ACC112 (cell line): ENCODE measurements around the gene PSEN1.
A peak's percentile ranks its signal among the peaks of the same experiment; 100 is the strongest.
"Not testable (repeated sequence)": the region's sequence is repeated elsewhere in the genome, so short reads cannot be mapped to it uniquely, and the experiment has no call there.

Experiments used
- H2AFZ ChIP-seq: fragments of 200-600 bp; sonication (generic); one replicate; pipeline ENCODE4 v1.6.0; 2017; ENCODE audit warnings: antibody characterized with exemption, low read length; ENCODE audit not compliant: unreplicated experiment
- H3K27ac ChIP-seq: fragments of 200-600 bp; sonication (generic); 2 replicates; pipeline ENCODE4 v1.5.1; 2014; ENCODE audit warnings: low read depth, mild to moderate bottlenecking, antibody characterized with exemption, low read length, moderate library complexity
- H3K27me3 ChIP-seq: fragments of 200-600 bp; sonication (generic); 2 replicates; pipeline ENCODE4 v1.6.1; 2014; ENCODE audit warnings: mild to moderate bottlenecking, antibody characterized with exemption, low read length, moderate library complexity, mixed read lengths; ENCODE audit not compliant: insufficient read depth
- H3K36me3 ChIP-seq: fragments of 200-600 bp; sonication (generic); 2 replicates; pipeline ENCODE4 v1.6.1; 2016; ENCODE audit warnings: mild to moderate bottlenecking, antibody characterized with exemption, low read length, moderate library complexity, mixed read lengths; ENCODE audit not compliant: insufficient read depth
- H3K4me1 ChIP-seq: fragments of 200-600 bp; sonication (generic); one replicate; pipeline ENCODE4 v1.6.1; 2016; ENCODE audit warnings: low read length, mixed read lengths; ENCODE audit not compliant: insufficient read depth, unreplicated experiment, control insufficient read depth
- H3K4me3 ChIP-seq: fragments of 200-600 bp; sonication (generic); 2 replicates; pipeline ENCODE4 v1.5.1; 2014; ENCODE audit warnings: mild to moderate bottlenecking, low read depth, low read length
- H3K79me2 ChIP-seq: fragments of 200-600 bp; sonication (generic); one replicate; pipeline ENCODE4 v1.6.0; 2016; ENCODE audit warnings: low read length; ENCODE audit not compliant: control insufficient read depth, unreplicated experiment, insufficient read depth

Gene PSEN1

DNA sequence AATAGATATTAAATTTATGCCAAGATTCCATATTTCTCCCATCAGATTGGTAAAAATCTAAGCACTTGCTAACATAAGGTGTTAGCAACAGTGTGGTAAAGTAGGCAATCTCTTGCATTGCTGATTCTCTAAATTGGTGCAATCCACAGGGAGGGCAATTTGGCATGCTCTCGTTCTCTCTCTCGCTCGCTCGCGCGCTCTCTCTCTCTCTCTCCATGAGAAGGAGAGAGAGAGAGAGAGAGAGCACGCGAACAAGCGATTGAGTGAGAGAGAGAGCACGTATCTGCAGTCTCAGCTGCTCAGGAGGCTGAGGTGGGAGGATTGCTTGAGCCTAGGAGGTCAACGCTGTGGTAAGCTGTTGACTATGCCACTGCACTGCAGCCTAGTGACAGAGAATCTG is 25.9 kb downstream of the PSEN1 start:
- no peaks in the 10 kb centered on the region for H3K4me1 ChIP-seq
- H3K4me3 ChIP-seq = no peak overlapping the region
- peaks cover 26% of the 10 kb centered on the region for H3K36me3 ChIP-seq
- no peaks in the 10 kb centered on the region for H3K79me2 ChIP-seq
- no peak overlapping the region for H2AFZ ChIP-seq
- no peak overlapping the region for H3K27ac ChIP-seq
- H3K27me3 ChIP-seq = no peaks in the 10 kb centered on the region

DNA sequence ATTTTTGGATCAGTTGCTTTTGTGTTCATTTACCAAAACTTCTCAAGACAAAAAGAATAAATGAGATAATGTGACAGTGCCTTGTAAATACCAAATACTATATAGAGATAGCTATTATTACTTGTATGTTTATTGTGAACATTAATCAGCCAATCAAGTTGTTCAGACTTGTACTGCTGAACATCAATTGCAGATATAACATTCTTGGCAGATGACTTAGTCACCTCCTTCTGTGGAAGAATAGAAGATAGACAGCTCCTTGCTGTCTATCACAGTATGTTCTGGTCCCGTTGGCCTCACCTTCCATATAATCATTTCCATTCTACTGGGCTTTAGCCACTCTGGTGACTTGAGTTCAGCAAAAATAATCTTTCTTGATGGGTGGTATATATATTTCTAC is 30.1 kb downstream of the PSEN1 start:
- Histone ChIP-seq H3K27me3 (no peaks in the 10 kb centered on the region), H3K79me2 (no peaks in the 10 kb centered on the region), H3K4me1 (no peaks in the 10 kb centered on the region), H3K4me3 (no peak overlapping the region), H2AFZ (no peak overlapping the region), H3K27ac (no peak overlapping the region), H3K36me3 (peaks cover 11% of the 10 kb centered on the region)

DNA sequence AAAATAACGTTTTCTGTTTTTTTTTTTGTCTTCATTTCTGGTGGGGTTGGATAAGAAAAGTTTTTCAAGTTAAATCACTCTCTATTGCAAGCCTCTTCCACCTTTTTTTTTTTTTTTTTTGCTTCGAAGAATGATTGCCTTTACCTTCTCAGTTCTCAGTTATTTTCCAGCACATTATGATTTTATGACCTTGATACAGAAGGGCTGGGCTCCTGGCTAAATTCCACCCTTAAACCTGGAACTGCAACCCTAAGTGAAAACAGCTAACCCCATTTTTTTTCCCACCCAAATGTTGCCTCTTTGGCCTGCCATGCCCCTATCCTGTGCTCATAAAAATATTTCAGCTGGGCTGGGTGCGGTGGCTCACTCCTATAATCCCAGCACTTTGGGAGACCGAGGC is 31.4 kb downstream of the PSEN1 start:
- peaks cover 11% of the 10 kb centered on the region for H3K36me3 ChIP-seq
- H3K27me3 ChIP-seq = no peaks in the 10 kb centered on the region
- H3K79me2 ChIP-seq = no peaks in the 10 kb centered on the region
- H3K4me3 ChIP-seq = no peak overlapping the region
- no peaks in the 10 kb centered on the region for H3K4me1 ChIP-seq
- H2AFZ ChIP-seq = no peak overlapping the region
- H3K27ac ChIP-seq = no peak overlapping the region

- H2AFZ ChIP-seq = no peak overlapping the region
- no peaks in the 10 kb centered on the region for H3K4me1 ChIP-seq
- no peak overlapping the region for H3K4me3 ChIP-seq
- peaks cover 12% of the 10 kb centered on the region for H3K36me3 ChIP-seq
- H3K27me3 ChIP-seq = no peaks in the 10 kb centered on the region
- H3K79me2 ChIP-seq = no peaks in the 10 kb centered on the region
- no peak overlapping the region for H3K27ac ChIP-seq
These were observed 32.0 kb downstream of the PSEN1 start for GRCh38 chr14:73168274-73168673.

DNA sequence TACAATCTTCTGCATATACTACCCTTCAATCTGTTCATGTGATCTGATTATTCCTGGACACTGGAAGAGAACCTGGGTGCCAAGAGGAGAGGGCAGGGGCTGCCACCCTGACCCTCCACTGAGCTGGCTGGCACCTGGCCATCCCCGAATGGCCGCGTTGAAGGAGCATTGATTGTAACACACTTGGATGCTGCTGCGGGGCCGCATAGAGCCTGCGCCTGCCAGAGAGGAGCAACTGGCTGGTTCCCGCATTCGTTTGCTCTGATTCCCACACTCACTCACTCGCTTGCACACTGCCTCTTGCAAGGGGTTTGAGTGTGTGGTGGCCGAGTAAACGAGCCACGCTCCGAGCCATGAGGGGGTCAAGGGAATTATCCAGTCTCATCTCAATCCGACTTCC is 32.4 kb downstream of the PSEN1 start:
- Histone ChIP-seq H3K4me1 (no peaks in the 10 kb centered on the region), H3K4me3 (no peak overlapping the region), H3K79me2 (no peaks in the 10 kb centered on the region), H3K27me3 (no peaks in the 10 kb centered on the region), H3K27ac (no peak overlapping the region), H3K36me3 (peaks cover 16% of the 10 kb centered on the region), H2AFZ (no peak overlapping the region)

GRCh38 chr14:73169855-73170254 is 33.5 kb downstream of the PSEN1 start:
- not testable (repeated sequence) for H3K4me1 ChIP-seq, H2AFZ ChIP-seq, H3K79me2 ChIP-seq, H3K27ac ChIP-seq, H3K27me3 ChIP-seq, H3K36me3 ChIP-seq, H3K4me3 ChIP-seq

GRCh38 chr14:73170686-73171085 is 34.4 kb downstream of the PSEN1 start:
- Histone ChIP-seq H3K27me3 (no peaks in the 10 kb centered on the region), H3K4me1 (no peaks in the 10 kb centered on the region), H3K36me3 (peaks cover 9% of the 10 kb centered on the region), H3K27ac (no peak overlapping the region), H3K79me2 (no peaks in the 10 kb centered on the region), H2AFZ (no peak overlapping the region), H3K4me3 (no peak overlapping the region)

DNA sequence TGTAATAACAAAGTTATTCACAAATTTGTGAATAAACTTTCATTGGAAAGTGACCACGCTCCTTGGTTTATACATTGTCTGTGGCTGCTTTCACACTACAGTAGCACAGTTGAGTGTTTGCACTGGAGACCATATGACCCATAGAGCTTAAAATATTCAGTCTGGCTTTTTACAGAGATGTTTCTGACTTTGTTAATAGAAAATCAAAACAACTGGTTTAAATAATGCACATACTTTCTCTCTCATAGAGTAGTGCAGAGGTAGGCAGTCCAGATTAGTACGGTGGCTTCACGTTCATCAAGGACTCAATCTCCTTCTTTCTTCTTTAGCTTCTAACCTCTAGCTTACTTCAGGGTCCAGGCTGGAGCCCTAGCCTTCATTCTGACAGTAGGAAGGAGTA is 36.2 kb downstream of the PSEN1 start:
- Histone ChIP-seq H3K27me3 (no peaks in the 10 kb centered on the region), H3K36me3 (peaks cover 17% of the 10 kb centered on the region), H3K79me2 (no peaks in the 10 kb centered on the region), H3K4me1 (peaks cover 9% of the 10 kb centered on the region), H2AFZ (no peak overlapping the region), H3K4me3 (no peak overlapping the region), H3K27ac (no peak overlapping the region)

DNA sequence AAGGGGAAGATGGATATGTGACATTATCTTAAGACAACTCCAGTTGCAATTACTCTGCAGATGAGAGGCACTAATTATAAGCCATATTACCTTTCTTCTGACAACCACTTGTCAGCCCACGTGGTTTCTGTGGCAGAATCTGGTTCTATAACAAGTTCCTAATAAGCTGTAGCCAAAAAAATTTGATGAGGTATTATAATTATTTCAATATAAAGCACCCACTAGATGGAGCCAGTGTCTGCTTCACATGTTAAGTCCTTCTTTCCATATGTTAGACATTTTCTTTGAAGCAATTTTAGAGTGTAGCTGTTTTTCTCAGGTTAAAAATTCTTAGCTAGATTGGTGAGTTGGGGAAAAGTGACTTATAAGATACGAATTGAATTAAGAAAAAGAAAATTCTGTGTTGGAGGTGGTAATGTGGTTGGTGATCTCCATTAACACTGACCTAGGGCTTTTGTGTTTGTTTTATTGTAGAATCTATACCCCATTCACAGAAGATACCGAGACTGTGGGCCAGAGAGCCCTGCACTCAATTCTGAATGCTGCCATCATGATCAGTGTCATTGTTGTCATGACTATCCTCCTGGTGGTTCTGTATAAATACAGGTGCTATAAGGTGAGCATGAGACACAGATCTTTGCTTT is 36.9 kb downstream of the PSEN1 start:
- Histone ChIP-seq H3K4me3 (no peak overlapping the region), H3K36me3 (peaks cover 20% of the 10 kb centered on the region), H3K27me3 (no peaks in the 10 kb centered on the region), H2AFZ (no peak overlapping the region), H3K79me2 (no peaks in the 10 kb centered on the region), H3K4me1 (peaks cover 9% of the 10 kb centered on the region), H3K27ac (no peak overlapping the region)

GRCh38 chr14:73176685-73177084 is 40.4 kb downstream of the PSEN1 start:
- no peak overlapping the region for H3K27ac ChIP-seq
- H3K79me2 ChIP-seq = no peaks in the 10 kb centered on the region
- no peak overlapping the region for H2AFZ ChIP-seq
- H3K4me3 ChIP-seq = no peak overlapping the region
- peaks cover 20% of the 10 kb centered on the region for H3K4me1 ChIP-seq
- no peaks in the 10 kb centered on the region for H3K27me3 ChIP-seq
- H3K36me3 ChIP-seq = peaks cover 28% of the 10 kb centered on the region

- H3K4me1 ChIP-seq = peaks cover 20% of the 10 kb centered on the region
- H2AFZ ChIP-seq = no peak overlapping the region
- no peaks in the 10 kb centered on the region for H3K79me2 ChIP-seq
- H3K4me3 ChIP-seq = no peak overlapping the region
- H3K36me3 ChIP-seq = peaks cover 19% of the 10 kb centered on the region
- no peaks in the 10 kb centered on the region for H3K27me3 ChIP-seq
- peak overlapping the region; percentile 75 for H3K27ac ChIP-seq
These were observed 44.1 kb downstream of the PSEN1 start for GRCh38 chr14:73180385-73180805.
